AG10803 (cell line): Measurements from ENCODE around the gene GRID1.

Experiments
- DNase-seq: peaks from one replicate; pipeline ENCODE4 v3.0.0; 2010; ENCODE audit warnings: low read depth
- H3K4me3 ChIP-seq: 2 replicates; pipeline ENCODE4 v1.5.1; 2011; ENCODE audit warnings: mild to moderate bottlenecking, low read length, control low read depth
- CTCF ChIP-seq: conservative IDR thresholded peaks from 2 replicates; pipeline ENCODE4 v1.5.1; 2011; ENCODE audit warnings: mild to moderate bottlenecking, low read length, control low read depth, inconsistent platforms

Gene GRID1

GRCh38 chr10:85665078-85665477 is 701.5 kb downstream of the GRID1 start:
- DNase-seq = no peak
- no peak for TF ChIP-seq CTCF

GRCh38 chr10:85661123-85661522 is 705.5 kb downstream of the GRID1 start:
- TF ChIP-seq CTCF = no peak
- H3K4me3 ChIP-seq = no peak overlapping the region
- no peak for DNase-seq

More at GRCh38 chr10:85665078-85665477, 701.5 kb downstream of the GRID1 start:
- no peak overlapping the region for H3K4me3 ChIP-seq

GRCh38 chr10:85659331-85659730 is 707.3 kb downstream of the GRID1 start:
- TF ChIP-seq CTCF = no peak
- H3K4me3 ChIP-seq = no peak overlapping the region
- DNase-seq = no peak

- no peak for TF ChIP-seq CTCF
- no peak for DNase-seq
Observed at GRCh38 chr10:85658518-85658917, 708.1 kb downstream of the GRID1 start.

GRCh38 chr10:85657476-85658113 is 709.0 kb downstream of the GRID1 start:
- no peak for DNase-seq
- no peak overlapping the region for H3K4me3 ChIP-seq
- no peak for TF ChIP-seq CTCF

More at GRCh38 chr10:85658518-85658917, 708.1 kb downstream of the GRID1 start:
- no peak overlapping the region for H3K4me3 ChIP-seq

- no peak for DNase-seq
- no peak overlapping the region for H3K4me3 ChIP-seq
- TF ChIP-seq CTCF = no peak
Observed at GRCh38 chr10:85655411-85655810, 711.2 kb downstream of the GRID1 start.

- H3K4me3 ChIP-seq = no peak overlapping the region
- no peak for TF ChIP-seq CTCF
- DNase-seq = peak; percentile 5
Observed at GRCh38 chr10:85651497-85651882, 715.1 kb downstream of the GRID1 start.
